GM12872 (cell line): Measurements from ENCODE around the gene KRT31.

ENCODE experiments used
- CTCF ChIP-seq: IDR thresholded peaks from 3 replicates; pipeline ENCODE4 v1.5.1; 2011; ENCODE audit warnings: low read depth, mild to moderate bottlenecking, low read length, moderate library complexity; ENCODE audit not compliant: insufficient read depth

KRT31 gene

GRCh38 chr17:41347869-41348760 is 49.3 kb downstream of the KRT31 start:
- no peak for TF ChIP-seq CTCF

DNA sequence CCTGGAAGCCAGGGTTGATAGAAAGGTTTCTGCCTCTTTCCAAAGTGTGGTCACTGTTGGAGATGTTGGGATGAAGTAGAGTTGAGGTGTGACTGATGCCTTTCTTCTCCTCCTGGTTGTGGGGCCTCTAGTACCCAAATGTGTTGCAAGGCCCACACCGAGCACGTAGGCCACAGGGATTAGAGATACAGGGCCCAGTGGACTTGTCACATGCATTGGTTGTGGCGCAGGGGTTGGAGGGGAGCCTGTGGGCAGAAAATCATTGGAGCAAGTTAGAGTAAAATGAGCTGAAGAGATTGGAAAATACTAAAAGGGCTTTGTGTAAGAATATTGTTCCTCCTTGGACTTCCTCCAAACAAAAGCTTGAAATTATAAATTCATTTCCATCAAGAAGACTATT is 51.4 kb downstream of the KRT31 start:
- TF ChIP-seq CTCF = no peak
